Fibroblast of skin of scalp (primary cell): Measurements from ENCODE around the gene SHANK3.
"Not testable (repeated sequence)": the region's sequence is repeated elsewhere in the genome, so short reads cannot be mapped to it uniquely, and the experiment has no call there.

ENCODE experiments used
- DNase-seq: peaks from one replicate; pipeline ENCODE4 v3.0.0-alpha.2; 2013

SHANK3 gene

DNA sequence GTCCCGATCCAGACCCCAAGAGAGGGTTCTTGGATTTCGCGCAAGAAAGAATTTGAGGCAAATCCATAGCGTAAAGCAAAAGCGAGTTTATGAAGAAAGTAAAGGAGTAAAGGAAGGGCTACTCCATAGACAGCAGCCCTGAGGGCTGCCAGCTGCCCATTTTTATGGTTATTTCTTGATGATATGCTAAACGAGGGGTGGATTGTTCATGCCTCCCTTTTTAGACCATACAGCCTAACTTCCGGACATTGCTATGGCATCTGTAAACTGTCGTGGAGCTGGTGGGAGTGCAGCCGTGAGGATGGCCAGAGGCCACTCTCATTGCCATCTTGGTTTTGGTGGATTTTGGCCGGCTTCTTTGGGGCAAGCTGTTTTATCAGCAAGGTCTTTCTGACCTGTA, 19.4 kb upstream of the SHANK3 start:
- DNase-seq, result no peak

DNA sequence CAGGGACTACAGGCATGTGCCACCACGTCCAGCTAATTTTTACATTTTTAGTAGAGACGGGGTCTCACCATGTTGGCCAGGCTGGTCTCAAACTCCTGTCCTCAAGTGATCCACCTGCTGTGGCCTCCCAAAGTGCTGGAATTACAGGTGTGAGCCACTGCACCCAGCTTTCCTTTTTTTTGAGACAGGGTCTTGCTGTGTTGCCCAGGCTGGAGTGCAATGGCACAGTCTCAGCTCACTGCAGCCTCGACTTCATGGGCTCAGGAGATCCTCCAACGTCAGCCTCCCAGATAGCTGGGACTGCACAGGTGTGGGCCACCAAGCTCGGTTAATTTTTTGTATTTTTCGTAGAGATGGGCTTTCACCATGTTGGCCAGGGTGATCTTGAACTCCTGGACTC, 18.0 kb upstream of the SHANK3 start:
- DNase-seq, result not testable (repeated sequence)

DNA sequence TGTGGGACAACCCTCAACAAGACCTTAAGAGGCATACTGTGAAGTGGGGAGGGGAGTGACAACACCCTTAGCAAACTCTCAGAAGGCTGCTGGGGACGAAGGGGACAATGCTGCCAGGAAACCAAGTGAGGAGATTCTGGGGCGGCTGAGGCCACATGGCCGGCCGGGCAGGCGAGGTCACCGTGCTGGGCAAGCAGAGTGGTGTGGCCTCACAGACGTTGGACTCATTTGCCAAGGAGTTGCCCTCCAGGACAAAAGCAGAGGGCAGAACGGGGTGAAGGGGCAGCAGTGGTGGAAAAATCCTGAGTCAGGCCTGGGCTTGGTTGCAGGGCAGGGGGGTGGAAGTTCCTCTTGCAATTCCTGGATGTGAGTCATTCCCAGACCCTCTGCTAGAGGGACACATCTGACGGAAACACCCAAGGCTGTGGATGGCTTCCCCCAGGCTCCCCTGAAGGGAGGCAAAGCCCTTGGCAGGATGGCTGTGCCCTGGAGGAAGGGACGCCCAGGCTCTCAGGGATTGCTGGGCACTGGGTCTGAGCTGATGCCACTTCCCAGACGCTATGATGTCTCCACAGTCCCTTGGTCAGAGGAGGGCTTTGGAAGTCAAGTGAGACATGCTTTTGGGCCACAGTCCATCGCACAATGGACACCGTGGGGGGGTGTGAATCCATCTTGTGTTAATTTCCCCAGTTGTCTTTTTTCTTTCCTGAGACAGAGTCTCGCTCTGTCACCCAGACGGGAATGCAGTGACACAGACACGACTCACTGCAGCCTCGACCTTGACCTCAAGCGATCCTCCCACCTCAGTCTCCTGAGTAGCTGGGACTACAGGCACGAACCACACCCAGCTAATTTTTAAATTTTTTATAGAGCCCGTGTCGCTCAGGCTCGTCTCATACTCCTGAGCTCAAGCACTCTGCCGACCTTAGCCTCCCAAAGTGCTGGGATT, 16.2 kb upstream of the SHANK3 start:
- DNase-seq, result peak; percentile 74

DNA sequence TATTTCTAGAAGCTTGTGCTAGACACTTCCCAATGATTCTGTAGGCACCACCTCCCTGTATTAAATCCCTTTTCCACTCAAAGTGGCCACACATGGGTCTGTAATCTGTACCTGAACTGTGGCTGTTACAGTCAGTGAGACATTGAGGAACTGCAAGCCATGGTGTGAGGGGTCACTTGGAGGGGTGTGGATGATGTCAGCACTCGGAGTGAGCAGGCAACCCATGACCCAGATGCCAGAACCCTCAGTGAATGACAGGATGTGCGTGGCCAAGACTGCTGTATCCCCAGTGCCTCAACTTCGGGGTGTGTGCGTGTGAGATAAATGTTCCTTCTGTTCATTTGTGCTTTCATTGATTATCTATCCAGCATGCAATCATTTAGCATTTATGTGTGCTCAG, 14.7 kb upstream of the SHANK3 start:
- DNase-seq, result no peak

DNA sequence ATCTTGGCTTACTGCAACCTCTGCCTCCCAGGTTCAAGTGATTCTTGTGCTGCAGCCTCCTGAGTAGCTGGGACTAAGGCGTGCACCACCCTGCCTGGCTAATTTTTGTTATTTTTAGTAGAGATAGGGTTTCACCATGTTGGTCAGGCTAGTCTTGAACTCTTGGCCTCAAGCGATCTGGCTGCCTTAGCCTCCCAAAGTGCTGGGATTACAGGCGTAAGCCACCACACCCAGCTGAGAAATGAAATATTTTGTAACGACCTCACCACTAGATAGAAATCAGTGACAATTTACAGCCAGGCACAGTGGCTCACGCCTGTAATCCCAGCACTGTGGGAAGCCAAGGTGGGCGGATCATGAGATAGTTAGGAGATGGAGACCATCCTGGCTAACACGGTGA, 12.9 kb upstream of the SHANK3 start:
- DNase-seq, result not testable (repeated sequence)

DNA sequence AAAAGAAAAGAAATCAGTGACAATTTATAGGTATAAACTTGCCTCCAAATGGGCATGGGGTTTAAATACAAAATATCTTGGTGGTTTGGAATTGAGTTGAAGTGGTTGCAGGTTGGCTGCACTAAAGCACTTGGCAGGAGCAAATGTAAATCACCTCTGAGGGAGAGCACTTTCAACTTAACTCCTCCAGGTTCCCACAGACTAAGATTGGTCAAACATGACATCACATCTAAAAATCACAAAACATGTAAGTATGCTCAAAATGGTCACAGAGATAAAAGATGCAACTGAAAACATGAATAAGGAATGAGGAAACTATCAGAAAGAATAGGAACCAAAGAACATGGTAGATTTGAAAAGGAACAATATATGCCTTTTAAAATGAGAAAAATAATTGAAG, 12.3 kb upstream of the SHANK3 start:
- no peak for DNase-seq

DNA sequence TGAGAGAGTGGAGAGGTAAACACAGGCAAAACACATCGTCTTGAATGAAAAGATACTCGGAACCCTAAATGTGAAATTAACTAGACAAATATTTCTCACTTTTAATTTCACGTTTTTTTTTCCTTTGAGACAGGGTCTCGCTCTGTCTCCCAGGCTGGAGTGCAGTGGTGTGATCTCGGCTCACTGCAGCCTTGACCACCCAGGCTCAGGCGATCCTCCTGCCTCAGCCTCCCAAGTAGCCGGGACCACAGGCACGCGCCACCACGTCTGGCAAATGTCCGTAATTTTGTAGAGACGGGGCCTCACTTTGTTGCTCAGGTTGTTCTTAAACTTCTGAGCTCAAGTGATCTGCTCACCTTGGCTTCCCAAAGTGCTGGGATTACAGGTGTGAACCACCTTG, 7.4 kb upstream of the SHANK3 start:
- no peak for DNase-seq

DNA sequence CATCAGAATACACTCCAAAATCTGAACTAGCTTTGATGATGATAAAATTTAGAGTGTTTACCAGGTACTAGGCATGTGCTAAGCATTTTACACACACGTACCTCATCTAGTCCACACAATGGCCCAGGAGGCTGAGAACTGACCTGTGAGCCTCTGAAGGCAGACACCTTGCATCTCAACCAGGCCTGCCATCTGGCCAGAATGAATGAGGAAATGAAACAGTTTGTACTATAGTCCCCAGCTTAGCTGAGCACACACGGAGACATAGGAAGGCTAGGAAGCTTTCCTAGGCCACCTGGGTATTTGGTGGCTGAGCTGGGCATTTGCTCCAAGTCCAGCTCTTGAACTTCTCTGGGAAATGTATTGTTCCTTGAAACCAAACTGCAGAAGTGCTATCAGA, 6.9 kb upstream of the SHANK3 start:
- no peak for DNase-seq

DNA sequence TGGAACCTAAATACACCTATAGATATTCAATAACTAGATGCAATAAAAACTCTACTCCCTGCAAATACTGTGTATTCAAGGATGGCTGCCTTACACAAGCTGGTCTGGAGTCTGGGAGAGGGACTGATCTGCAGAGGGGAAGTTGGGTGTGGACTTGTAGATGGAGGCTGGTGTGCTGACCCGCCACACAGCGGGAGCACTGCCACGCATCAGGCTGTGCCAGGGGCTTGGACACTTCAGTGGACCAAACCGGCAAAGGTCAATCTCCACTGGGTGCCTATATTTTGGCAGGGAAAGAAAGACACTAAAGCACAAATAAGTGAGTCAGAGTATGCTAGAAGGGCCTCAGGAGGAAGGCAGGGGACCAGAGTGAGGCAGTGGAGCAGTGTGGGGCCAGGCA, 2.1 kb upstream of the SHANK3 start:
- no peak for DNase-seq

DNA sequence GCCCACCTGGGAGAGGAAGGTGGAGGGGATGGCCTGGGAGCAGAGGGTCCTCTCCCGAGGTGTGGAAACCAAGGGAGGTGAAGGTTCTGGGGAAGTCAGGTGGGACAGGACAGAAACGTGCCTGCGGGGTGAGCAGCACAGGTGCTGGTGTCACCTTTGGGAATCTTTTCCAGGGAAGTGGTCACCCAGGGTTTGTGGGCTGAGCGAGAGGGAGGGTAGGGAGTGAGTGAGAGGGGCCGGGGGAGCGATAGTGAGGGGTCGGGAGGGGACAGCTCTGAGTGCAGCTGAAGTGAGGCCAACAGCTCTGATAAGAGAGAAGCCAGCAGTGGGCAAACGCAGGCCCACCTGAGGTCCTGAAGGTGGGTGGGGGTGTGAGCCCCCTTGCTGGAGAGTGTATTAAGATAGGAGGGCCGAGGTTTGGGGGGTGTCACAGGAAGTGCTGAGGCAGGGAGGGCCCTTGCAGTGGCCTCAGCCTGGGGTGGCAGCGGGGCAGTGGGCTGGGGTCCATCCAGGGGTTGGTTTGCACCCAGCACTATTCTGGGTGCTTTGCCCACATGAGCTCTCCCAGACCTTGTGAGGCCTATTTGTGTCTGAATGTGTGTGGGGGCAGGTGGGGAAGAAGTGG, 1.6 kb upstream of the SHANK3 start:
- no peak for DNase-seq

DNA sequence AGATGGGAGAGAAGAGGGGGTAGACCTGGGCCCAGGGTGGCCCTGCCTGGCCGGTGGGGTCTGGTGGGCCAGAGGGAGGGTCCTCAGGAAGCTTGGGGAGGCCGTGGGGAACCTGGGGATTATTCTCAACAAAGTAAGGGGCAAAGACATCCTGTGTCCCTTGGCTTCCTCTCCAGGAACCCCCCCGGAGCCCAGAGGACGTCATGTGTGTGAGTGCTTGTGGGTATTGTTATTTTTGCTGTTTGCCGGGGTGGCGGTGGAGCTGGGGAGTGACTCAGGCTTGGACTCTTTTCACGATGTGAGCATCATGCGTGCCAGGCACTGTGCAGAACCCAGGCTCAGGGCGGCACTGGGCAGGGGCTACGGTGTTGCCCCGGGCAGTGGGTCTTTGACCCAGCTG, 982 bp upstream of the SHANK3 start:
- DNase-seq, result peak; percentile 27

DNA sequence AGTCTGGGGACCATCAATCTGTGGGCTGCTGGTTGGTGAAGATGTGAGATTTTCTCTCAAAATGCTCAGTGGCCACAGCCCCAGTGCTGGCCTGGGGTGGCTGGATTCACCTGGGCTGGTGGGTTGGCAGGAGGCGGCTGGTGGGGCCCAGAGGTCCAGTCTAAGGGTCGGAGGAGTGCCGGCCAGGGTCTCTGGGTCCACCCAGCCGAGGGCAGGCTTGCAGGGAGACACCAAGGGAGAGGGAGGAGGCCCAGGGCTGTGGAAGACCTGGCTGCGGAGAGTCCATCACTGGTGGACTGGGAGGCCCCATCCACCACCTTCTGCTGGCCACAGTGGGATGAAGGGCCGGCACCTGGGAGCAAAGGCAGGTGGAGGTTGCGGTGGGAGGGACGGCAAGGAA, 582 bp upstream of the SHANK3 start:
- no peak for DNase-seq

DNA sequence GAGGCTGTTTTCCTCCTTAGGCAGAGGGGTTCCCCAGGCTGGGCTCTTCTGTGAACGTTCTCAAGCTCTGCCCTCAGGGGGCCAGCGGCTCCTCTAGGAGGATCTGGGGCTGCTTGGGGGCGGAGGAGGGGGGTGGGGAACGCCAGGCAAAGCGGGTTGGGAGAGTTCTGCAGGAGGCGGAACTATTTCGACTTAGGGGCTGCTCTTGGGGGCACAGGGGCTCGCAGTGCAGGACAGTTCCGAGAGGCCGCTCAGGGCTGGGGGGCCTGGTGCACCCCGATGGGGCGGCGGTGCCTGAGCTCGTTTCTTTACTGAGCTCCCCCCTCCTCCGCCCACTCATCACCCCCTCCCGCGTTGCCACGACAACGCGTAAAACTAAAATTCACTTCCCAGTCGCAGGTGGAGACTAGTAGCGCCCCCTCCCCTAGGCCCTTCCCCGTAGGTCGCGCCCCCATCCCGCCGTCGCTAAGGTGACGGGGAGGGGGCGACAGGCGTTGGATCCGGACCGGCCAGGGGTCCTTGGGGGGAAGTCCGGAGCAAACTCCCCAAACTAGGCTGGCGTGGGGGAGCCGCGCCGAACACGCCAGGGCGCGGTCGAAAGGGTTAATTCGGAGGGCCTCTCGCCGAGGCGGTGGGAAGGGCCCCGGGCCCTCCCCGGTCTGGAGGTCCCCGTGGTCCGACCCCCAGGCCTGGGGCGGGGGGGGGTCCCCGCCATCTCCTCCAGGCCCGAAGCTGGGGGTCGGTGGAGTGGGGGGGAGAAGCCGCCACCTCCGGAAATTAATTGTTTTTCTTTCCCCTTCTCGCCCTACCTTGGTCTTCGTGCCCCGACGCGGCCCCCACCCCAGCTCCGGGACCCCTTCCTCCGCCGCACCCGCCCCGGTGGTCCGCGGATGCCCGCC, 857 bp downstream of the SHANK3 start:
- no peak for DNase-seq

DNA sequence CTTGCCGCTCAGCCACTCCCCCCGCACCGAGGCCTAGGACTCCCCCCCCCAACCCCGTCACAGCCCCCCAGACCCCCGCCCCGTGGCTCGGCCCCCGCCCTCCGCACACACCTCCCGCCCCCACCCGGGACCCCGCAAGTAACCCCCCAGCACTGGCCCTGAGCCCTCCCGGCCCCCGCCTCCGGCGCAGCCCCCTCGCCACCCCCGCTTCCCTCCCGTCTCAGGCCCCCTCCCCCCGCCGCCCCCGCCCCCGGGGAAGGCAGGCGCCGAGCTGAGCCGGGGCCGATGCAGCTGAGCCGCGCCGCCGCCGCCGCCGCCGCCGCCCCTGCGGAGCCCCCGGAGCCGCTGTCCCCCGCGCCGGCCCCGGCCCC, 1.5 kb downstream of the SHANK3 start:
- no peak for DNase-seq

DNA sequence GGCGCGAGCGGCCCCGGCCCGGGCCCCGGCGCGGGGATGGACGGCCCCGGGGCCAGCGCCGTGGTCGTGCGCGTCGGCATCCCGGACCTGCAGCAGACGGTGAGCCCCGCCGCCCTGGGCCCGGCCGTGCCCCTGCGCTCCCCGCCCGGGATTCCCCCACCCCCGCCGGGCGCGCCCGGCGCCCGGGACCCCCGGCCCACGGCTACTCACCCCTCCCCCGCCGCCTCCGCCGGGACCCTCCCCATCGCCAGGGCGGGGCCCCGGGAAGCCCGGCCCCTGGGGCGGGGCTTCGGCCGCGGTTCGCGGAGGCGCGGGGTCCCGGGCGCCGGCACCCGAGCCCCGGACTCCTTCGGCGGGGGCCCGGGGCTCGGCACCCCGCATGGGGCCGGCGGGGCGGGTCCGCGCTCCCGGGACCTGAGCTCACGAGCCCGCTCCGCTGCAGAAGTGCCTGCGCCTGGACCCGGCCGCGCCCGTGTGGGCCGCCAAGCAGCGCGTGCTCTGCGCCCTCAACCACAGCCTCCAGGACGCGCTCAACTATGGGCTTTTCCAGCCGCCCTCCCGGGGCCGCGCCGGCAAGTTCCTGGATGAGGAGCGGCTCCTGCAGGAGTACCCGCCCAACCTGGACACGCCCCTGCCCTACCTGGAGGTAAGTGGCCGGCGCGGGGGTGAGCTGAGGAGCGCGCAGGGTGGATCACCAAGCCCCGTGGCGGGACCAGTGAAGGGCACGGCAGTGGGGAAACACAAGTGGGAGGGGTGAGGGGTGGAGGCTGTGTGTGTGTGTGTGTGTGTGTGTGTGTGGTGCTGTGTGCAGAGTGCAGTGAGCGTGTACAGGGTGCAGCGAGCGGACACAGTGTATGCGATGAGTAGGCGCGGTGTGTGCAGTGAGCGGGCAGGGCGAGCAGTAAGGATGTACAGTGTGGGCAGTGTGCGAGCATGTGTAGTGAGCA, 2.3 kb downstream of the SHANK3 start:
- DNase-seq, result peak; percentile 31

DNA sequence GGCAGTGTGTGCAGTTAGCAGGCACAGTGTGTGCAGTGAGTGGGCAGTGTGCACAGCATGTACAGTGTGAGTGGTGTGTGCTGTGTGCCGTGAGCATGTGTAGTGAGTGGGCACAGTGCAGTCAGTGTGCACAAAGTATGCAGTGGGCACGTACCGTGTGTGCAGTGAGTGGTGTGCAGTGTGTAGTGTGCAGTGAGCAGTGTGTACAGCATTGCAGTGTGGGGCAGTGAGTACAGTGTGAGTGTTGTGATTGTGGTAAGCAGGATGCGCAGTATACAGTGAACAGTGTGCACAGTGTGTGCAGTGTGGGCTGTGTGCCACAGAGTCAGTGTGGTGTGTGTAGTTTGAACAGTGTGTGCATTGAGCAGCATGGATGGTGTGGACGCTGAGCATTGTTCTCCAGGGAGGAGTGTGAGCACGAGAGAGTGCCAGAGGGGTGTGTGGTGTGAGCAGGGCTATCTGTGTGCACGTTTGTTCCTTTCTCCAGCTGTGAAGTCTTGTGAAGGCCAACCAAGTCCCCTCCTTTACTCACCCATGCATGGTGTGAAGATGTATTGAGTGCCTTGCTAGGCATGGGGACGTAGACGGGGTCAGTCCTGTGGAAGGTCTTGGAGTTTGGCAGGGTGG, 3.0 kb downstream of the SHANK3 start:
- DNase-seq, result no peak

DNA sequence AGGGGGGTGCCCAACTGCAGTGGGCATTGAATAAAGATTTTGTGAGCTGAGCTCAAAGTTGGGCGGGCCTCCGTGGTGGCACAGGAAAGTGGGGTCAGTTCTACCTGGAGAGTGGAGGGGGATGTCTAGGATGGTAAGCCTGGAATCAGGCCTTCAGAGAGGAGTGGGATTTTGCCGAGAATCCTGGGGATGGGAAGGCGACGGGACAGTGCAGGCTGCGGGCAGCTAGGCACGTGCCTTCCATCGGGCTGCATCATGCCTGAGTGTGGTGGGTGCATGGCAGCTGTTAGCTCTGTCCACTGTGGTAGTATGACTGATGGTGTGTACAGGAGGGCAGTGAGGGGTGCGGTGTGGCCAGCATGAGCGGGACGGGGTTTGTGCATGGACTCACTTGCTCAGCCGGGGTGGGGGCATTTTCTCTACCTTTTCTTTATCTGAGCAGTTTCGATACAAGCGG, 3.6 kb downstream of the SHANK3 start:
- DNase-seq, result no peak

DNA sequence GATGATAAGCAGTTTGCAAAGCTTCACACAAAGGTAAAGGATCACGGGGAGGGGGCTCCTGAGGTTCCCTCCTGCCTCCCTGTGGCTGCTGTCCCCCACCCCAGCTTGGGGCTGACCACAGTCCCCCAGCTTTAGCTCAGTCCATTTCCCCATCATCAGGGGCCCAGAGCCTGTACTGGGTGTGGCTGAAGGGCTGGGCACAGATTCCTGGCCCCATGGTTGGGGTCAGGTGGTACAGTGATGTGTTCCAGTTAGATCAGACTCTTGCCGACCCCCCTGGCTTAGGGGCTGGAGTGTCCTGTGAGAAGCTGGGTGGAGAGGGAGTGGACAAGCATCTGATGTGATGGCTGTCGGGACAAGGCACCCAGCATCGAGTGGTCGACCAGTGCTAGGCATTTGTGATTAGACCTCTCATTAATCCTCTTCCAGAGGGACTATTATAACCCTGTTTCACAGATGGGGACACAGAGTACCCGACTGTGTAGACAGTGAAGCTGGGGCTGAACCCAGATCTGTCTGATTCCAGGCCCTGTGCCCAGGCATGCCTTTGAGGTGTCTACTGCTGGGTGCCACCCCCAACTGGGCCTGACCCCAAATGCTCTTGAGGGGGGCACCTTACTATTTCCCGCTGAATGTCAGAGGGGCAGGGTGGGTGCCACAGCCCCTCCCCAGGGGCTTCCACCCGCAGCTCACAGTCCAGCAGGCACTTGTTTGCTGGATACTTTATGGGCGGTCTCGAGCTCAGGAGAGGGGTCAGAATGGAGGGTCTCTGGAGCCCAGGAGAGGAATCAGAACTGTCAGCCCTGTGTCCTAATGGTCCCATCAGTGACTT, 4.3 kb downstream of the SHANK3 start:
- DNase-seq, result no peak

DNA sequence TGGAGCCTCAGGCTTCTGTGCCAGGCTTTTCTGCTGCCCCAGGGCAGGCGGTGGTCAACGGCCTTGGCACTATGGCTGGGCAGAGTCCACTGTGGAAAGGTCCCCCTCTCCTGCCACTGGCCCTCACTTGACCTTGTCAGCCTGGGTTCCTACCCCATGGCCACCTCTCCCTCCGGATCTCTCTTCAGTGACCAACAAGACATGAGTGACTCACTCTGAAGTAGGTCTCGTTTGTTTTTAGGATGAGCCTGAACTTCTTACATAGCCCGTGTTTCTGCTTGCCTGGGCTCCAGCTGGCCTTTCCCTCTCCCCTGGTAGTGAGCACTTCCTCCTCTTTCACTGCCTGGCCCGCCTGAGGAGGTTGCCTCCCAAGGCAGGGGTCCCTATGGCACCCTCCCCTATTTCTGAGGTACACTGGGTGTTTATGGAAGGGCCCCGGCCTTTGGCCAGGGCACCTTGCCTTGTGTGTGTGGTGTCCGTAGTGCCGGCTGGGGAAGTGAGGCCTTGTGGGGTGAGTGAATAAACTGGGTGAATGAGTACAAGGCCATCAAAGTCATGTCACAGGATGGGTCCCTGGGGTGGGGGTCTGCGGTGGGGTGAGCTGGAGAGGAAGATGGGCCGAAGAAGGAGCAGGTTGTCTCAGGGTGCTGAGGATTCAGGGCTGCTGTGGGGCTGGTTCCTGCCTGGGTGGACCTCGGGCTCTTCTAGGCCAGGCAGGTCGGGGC, 5.0 kb downstream of the SHANK3 start:
- no peak for DNase-seq

DNA sequence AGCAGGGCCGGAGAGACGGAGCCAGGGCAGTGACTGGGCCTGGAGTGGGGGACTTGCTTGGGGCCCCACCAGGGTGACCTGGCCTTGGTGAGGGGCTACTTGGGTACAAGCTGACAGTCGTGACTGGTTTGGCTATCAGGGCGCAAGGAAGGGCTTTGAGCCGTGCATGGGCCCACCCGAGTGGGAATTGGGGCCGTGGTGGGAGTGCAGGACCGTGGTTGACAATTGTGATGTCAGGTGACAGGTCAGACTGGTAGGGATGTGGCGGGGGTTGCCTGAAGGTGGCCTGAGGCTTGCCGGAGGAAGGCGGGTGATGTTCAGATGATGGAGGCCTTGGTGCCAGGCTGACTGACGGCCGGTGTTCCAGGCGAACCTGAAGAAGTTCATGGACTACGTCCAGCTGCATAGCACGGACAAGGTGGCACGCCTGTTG, 5.6 kb downstream of the SHANK3 start:
- no peak for DNase-seq
